HFFc6 (cell line): Measurements from ENCODE around the gene NAV2. TPM values are rescaled to one million over a fixed set of nuclear protein-coding genes. Genes with fewer than 3 reads are reported as not detected.

Experiments
- DNase-seq: peaks from one replicate; pipeline ENCODE4 v3.0.0-alpha.2; 2018
- H3K27ac Mint-ChIP-seq: 2 replicates; pipeline ENCODE4 v1.8.0; 2020; ENCODE audit warnings: mild to moderate bottlenecking, mixed read lengths
- H3K27me3 Mint-ChIP-seq: 2 replicates; pipeline ENCODE4 v1.8.0; 2021; ENCODE audit warnings: mild to moderate bottlenecking, moderate library complexity, mixed read lengths; ENCODE audit not compliant: insufficient read depth
- H3K36me3 Mint-ChIP-seq: 2 replicates; pipeline ENCODE4 v1.8.0; 2021; ENCODE audit warnings: low read depth, mixed read lengths
- H3K4me1 Mint-ChIP-seq: 2 replicates; pipeline ENCODE4 v1.8.0; 2020; ENCODE audit warnings: low read depth, mixed read lengths
- H3K4me3 Mint-ChIP-seq: 2 replicates; pipeline ENCODE4 v1.8.0; 2020; ENCODE audit warnings: mild to moderate bottlenecking, moderate library complexity, mixed read lengths
- H3K9me3 Mint-ChIP-seq: 2 replicates; pipeline ENCODE4 v1.8.0; 2020; ENCODE audit warnings: mild to moderate bottlenecking, mixed read lengths
- CTCF ChIP-seq: fragments of 200-600 bp; sonication (generic); IDR thresholded peaks from 2 replicates; pipeline ENCODE4 v1.5.0; 2021; ENCODE audit warnings: antibody characterized with exemption, mild to moderate bottlenecking
- total RNA-seq, 6 experiments: library from RNA; stranded (reverse); fragmentation: NEBNext Ultra II Directional; extraction: Animal tissue kit (Norgen Biotek cat#: 25700); gene quantifications; 2 replicates in 1 of 6; 3 replicates in 5 of 6; pipeline ENCODE4 v1.2.3, GENCODE V29; 2021

Gene NAV2
- total RNA-seq, 6 experiments from 2014 or later = 12.4 to 34.9 (median 31.8) TPM

- DNase-seq = no peak
- Mint-ChIP-seq H3K36me3 (no peaks in the 10 kb centered on the region), H3K4me1 (no peaks in the 10 kb centered on the region), H3K27ac (no peak overlapping the region), H3K9me3 (no peaks in the 10 kb centered on the region), H3K27me3 (peaks cover 12% of the 10 kb centered on the region), H3K4me3 (no peak overlapping the region)
- TF ChIP-seq CTCF = no peak
These were observed 21.8 kb upstream of the NAV2 start for GRCh38 chr11:19690885-19691284.

- Mint-ChIP-seq H3K36me3 (no peaks in the 10 kb centered on the region; the same call in 1 of the 2 replicates), H3K27me3 (peaks cover 12% of the 10 kb centered on the region), H3K9me3 (no peaks in the 10 kb centered on the region), H3K4me3 (no peak overlapping the region), H3K27ac (no peak overlapping the region), H3K4me1 (no peaks in the 10 kb centered on the region)
- no peak for DNase-seq
- no peak for TF ChIP-seq CTCF
These were observed 20.7 kb upstream of the NAV2 start for GRCh38 chr11:19691815-19692500.

- H3K4me3 Mint-ChIP-seq = no peak overlapping the region
- no peaks in the 10 kb centered on the region; the same call in 1 of the 2 replicates for H3K36me3 Mint-ChIP-seq
- no peak for DNase-seq
- peaks cover 5% of the 10 kb centered on the region; the same call in 1 of the 2 replicates for H3K27me3 Mint-ChIP-seq
- no peak for TF ChIP-seq CTCF
- no peaks in the 10 kb centered on the region for H3K4me1 Mint-ChIP-seq
- no peaks in the 10 kb centered on the region for H3K9me3 Mint-ChIP-seq
- no peak overlapping the region for H3K27ac Mint-ChIP-seq
These were observed 19.5 kb upstream of the NAV2 start for GRCh38 chr11:19693146-19693545.

- Mint-ChIP-seq H3K4me3 (no peak overlapping the region), H3K36me3 (no peaks in the 10 kb centered on the region; the same call in 1 of the 2 replicates), H3K27ac (no peak overlapping the region), H3K9me3 (no peaks in the 10 kb centered on the region), H3K27me3 (peaks cover 8% of the 10 kb centered on the region; the same call in 1 of the 2 replicates), H3K4me1 (no peaks in the 10 kb centered on the region)
- DNase-seq = no peak
- no peak for TF ChIP-seq CTCF
These were observed 17.8 kb upstream of the NAV2 start for GRCh38 chr11:19694796-19695345.

- H3K9me3 Mint-ChIP-seq = no peaks in the 10 kb centered on the region
These were observed 16.6 kb upstream of the NAV2 start for GRCh38 chr11:19696073-19696472.

More at GRCh38 chr11:19696073-19696472, 16.6 kb upstream of the NAV2 start:
- Mint-ChIP-seq H3K36me3 (no peaks in the 10 kb centered on the region; the same call in 1 of the 2 replicates), H3K4me3 (no peak overlapping the region), H3K27me3 (peaks cover 8% of the 10 kb centered on the region; the same call in 1 of the 2 replicates), H3K4me1 (no peaks in the 10 kb centered on the region), H3K27ac (no peak overlapping the region)
- DNase-seq = no peak
- TF ChIP-seq CTCF = no peak
